ENCODE results near the gene PNMA8A.
"Not testable (repeated sequence)": the region's sequence is repeated elsewhere in the genome, so short reads cannot be mapped to it uniquely, and the experiment has no call there.

The PNMA8A gene

GRCh38 chr19:46471116-46471733 lies at the start of gene PNMA8A:
TSS of gene PNMA8A (minus strand) at chr19:46471563. CDS start at chr19:46471035, 528 bp downstream.
- DNase-seq (ENCODE audit: low read depth in 1 of 2, low spot score in 1 of 2) = no peak

GRCh38 chr19:46520616-46521015 lies 49.3 kb upstream of the PNMA8A start:
- DNase-seq (ENCODE audit: low read depth in 1 of 2, low spot score in 1 of 2) = no peak

- no peak for DNase-seq (ENCODE audit: low read depth in 1 of 2, low spot score in 1 of 2)
Measured at GRCh38 chr19:46517471-46517870, 46.1 kb upstream of the PNMA8A start.

- peak in 1 of 2 donors; percentile 27 for DNase-seq (ENCODE audit: low read depth in 1 of 2, low spot score in 1 of 2)
Measured at GRCh38 chr19:46515879-46516350, 44.6 kb upstream of the PNMA8A start.

- DNase-seq (ENCODE audit: low read depth in 1 of 2, low spot score in 1 of 2) = no peak
Measured at GRCh38 chr19:46515290-46515609, 43.9 kb upstream of the PNMA8A start.

- no peak for DNase-seq (ENCODE audit: low read depth in 1 of 2, low spot score in 1 of 2)
Measured at GRCh38 chr19:46514589-46515289, 43.4 kb upstream of the PNMA8A start.

- peak; percentile 77 to 82 for DNase-seq (ENCODE audit: low read depth in 1 of 2, low spot score in 1 of 2)
Measured at GRCh38 chr19:46513461-46514236, 42.3 kb upstream of the PNMA8A start.

GRCh38 chr19:46511237-46511636 lies 39.9 kb upstream of the PNMA8A start:
- no peak for DNase-seq (ENCODE audit: low read depth in 1 of 2, low spot score in 1 of 2)

- DNase-seq (ENCODE audit: low read depth in 1 of 2, low spot score in 1 of 2) = no peak
Measured at GRCh38 chr19:46508206-46508605, 36.8 kb upstream of the PNMA8A start.

GRCh38 chr19:46503848-46504453 lies 32.6 kb upstream of the PNMA8A start:
- no peak for DNase-seq (ENCODE audit: low read depth in 1 of 2, low spot score in 1 of 2)

- DNase-seq (ENCODE audit: low read depth in 1 of 2, low spot score in 1 of 2) = no peak
Measured at GRCh38 chr19:46502891-46503290, 31.5 kb upstream of the PNMA8A start.

- DNase-seq (ENCODE audit: low read depth in 1 of 2, low spot score in 1 of 2) = no peak
Measured at GRCh38 chr19:46499692-46500091, 28.3 kb upstream of the PNMA8A start.

- DNase-seq (ENCODE audit: low read depth in 1 of 2, low spot score in 1 of 2) = no peak
Measured at GRCh38 chr19:46497773-46498172, 26.4 kb upstream of the PNMA8A start.

GRCh38 chr19:46496886-46497285 lies 25.5 kb upstream of the PNMA8A start:
- not testable (repeated sequence) for DNase-seq (ENCODE audit: low read depth in 1 of 2, low spot score in 1 of 2)

GRCh38 chr19:46496304-46496703 lies 24.9 kb upstream of the PNMA8A start:
- DNase-seq (ENCODE audit: low read depth in 1 of 2, low spot score in 1 of 2) = no peak

GRCh38 chr19:46495786-46496099 lies 24.4 kb upstream of the PNMA8A start, which contains the start of gene PNMA8B:
TSS of gene PNMA8B (minus strand) at chr19:46495867. CDS start at chr19:46495465, 402 bp downstream.
- DNase-seq (ENCODE audit: low read depth in 1 of 2, low spot score in 1 of 2) = no peak

- no peak for DNase-seq (ENCODE audit: low read depth in 1 of 2, low spot score in 1 of 2)
Measured at GRCh38 chr19:46494941-46495785, 23.8 kb upstream of the PNMA8A start.

GRCh38 chr19:46494146-46494940 lies 23.0 kb upstream of the PNMA8A start:
- DNase-seq (ENCODE audit: low read depth in 1 of 2, low spot score in 1 of 2) = no peak

- DNase-seq (ENCODE audit: low read depth in 1 of 2, low spot score in 1 of 2) = no peak
Measured at GRCh38 chr19:46493236-46494145, 22.1 kb upstream of the PNMA8A start.

Data from activated CD4-positive, alpha-beta T cell treated with anti-CD3 and anti-CD28 coated beads, Interleukin-2, amount 50 U/mL, for 24 hours (primary cell).